ENCODE measurements around the gene RAB6B.

The RAB6B gene

DNA sequence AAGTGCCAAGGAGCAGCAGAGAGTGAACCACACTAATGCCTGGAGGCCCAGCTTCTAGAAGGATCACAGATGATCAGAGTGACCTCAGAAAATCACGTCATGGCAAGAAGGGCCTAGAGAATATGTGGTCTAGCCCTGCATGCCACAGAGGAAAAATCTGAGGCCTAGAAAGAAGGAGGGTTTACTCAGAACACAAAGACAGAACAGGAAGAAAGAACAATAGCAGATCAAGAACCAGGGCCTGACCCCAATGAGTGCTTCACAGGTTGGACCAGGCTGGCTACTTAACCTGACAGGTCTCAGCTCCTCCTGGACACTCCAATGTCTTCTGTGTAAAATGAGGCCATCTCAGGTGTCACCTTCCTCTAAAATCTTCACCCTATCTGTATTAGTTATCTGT is 14.2 kb downstream of the RAB6B start:
- no peak for DNase-seq (ENCODE audit: low read depth, low spot score)

DNA sequence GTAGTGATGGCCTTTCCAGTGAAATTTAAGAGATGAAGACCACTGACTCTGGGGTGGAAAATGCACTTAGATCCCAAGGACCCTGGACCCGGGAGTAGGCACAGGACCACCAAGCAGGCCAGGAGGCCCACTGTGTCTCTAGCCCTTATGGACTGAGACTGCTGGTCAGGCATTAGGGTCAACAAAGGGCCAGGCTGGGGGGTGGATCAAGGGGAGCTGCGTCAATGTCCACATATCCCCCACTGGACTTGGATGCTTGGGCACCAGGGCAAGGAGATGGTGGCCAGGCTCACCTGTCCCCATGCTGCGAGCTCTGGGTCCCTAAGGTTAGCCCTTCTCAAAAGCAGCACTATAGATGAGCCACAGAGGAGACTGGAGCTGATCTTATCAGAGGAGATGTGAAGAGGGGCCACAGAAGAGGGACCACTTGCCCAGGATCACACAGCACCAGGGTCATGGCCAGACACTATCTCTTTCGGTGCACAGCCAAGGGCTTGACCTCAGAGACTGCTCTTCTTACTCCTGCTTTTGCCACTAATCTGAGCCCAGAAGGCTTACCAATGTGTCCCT is 14.7 kb downstream of the RAB6B start:
- no peak for DNase-seq (ENCODE audit: low read depth, low spot score)

DNA sequence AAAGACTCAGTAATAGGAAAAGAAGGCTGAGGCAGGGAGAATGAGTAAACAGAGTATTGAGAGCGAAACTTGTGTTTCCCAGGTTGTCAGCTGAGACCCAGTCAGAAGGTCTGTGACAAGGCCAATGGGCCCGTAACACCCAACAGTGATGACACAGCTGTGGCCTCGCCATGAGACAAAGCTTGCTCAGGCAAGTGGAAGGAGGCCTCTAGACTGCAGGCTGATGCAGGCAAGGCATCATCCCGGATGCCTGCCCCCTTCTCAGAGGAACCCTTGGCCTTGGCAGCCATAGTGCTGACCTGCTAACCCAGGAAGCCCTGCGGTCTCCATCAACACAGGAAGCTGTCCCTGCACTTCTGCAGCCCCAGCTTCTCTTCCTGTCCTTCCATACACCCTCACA is 15.4 kb downstream of the RAB6B start:
- no peak for DNase-seq (ENCODE audit: low read depth, low spot score)

DNA sequence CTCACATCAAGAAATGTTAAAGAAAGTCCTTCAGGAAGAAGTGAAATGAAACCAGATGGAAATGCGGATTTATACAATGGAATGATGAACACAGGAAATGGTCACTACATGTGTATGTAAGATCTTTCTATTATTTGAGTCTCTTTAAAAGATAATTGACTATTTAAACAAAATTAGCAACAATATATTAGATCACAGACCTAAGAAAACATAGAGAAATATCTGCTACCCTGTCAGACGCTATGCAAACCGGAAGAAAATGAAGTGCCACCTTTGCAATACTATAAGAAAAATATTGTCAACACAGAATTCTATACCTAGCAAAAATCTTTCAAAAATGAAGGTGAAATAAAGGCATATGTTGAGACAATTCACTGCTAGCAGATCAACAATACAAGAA is 17.2 kb downstream of the RAB6B start:
- DNase-seq (ENCODE audit: low read depth, low spot score) = no peak

DNA sequence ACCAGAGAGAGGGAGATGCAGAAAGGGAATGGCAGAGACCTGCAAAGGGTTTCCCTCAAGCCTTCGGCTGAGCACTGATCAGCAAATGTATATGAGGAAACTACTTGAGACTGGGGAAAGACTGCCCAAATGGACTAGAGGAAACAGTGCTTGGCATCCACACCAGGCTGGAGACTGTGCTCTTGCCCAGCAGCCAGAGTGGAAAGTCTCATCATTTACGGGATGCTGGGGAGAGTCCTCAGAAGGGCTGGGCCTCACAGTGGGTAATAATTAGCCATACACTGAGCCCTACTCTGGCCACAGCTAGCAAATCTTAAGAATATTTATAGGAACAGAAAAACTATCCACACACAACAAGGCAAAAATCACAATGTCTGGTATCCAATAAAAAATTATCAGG is 18.5 kb downstream of the RAB6B start:
- DNase-seq (ENCODE audit: low read depth, low spot score) = no peak

DNA sequence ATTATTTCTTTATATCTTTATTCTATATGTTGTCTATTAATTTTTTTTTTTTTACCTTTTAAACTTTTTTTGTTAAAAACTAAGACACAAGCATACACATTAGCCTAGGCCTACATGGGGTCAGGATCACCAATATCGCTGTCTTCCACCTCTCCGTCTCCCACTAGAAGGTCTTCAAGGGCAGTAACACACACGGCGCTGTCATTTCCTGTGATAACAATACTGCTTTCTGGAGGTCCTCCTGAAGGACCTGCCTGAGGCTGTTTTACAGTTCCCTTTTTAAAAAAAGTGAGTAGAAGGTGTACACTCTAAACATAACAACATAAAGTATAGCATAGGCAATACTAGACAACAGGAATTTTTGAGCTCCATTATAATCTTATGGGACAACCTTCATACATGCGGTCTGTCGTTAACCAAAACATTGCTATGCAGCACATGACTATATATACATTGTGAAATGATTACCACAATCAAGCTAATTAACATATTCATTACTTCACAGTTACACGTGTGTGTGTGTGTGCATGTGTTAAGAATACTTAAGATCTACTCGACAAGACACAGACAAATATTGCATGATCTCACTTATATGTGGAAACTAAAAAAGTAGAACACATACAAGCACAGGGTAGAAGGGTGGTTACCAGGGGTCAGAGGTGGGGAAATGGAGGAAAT is 20.8 kb downstream of the RAB6B start:
- no peak for DNase-seq (ENCODE audit: low read depth, low spot score)

DNA sequence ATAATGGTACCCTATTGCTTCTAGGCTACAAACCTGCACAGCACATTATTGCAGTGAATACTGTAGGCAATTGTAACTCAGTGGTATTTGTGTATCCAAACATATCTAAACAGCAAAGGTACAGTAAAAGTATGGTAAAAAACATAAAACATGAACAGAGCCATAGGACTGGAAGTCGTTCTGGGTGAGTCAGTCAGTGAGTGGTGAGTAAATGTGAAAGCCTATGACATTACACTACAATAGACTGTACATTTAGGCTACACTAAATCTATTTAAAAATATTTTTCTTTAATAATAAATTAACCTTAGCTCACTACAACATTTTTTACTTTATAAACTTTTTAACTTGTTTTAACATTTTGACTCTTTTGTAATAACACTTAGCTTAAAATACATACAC is 21.3 kb downstream of the RAB6B start:
- no peak for DNase-seq (ENCODE audit: low read depth, low spot score)

DNA sequence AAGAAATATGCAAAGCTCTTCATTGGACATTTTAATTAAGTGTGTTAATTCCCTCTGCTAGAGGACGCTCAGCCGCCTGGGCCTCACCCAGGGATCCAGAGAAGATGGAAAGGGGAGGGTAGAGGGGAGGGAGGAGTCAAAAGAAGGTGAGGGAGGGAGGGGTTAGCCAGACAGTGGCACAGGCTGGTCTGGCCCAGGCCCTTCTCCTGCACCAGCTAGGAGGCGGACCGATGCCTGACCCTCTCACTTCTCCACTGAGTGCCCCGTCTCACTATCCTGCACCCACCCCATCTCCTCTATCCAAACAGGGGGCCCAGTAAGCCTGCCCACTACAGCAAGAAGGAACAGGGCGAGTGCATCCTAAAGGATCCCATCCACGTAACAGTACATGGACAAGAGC is 22.9 kb downstream of the RAB6B start:
- DNase-seq (ENCODE audit: low read depth, low spot score) = no peak

DNA sequence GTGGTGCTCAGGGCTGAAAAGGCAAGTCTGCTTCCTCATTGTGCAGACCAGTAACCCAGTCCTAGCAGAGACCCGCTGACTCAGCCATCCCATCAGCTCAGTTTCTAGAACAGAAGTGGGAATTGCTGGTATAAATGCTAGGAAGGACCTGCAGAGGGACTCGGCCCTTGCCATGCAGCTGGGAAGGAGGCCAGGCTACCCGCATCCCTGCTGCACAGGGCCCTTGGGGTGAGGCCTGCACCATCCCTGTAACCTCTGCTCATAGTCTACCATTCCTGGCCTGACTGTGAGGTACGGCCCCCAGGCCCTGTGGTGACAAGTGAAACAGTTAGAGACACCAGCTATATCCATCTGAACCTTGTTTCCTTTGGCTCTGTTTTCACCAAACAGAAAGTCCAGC is 23.5 kb downstream of the RAB6B start:
- DNase-seq (ENCODE audit: low read depth, low spot score) = no peak

DNA sequence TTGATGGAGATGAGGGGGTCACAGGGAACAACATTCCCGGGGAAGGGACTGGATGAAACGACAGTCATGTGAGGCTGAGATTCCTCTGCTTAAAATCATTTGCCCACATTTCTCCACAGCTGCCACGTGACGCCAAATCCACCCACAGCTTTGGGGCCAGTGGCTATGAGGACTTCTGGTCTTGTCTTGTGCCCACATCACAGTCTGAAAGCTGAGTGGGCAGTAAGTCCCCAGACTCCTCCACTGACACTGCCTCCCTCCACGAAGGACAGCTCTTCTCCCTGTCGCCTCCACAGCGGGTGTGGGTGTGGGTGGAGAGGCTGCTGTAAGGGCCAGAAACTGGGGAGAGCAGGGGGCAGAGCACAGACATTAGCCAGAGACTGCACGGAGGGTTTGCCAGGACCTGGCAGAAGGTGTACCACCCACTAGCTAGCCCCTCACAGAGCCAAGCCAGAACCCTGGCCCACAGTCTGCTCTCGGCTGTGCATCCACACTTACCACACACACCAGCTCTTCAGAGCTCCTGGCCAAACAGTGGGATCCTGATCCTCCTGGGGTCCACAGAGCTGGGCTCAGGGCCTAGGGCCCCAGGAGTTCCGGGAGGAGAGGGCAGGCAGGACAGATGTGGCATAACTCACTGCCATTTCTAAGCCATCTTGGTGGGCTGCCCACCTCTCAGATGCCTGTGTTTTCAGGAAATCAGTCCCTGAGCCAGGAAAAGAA is 24.2 kb downstream of the RAB6B start:
- DNase-seq (ENCODE audit: low read depth, low spot score) = no peak

DNA sequence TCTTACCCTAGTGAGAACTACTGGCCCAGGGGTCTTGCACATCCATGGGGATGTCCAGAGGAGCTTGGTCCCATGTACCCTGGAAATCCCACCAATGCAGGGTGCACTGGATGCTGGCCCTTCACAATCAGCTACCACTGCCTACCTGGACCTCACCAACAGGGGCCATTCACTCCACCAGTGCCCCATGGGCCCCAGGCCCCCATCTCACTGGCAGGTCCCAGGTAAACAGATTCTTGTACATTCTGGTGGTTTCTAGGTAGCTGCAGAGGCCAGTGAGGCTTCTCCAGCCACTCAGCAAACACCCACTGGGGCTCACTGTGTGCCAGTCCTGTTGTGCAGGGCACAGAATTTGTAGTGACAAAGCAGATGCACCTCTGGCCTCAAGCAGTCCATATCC is 24.9 kb downstream of the RAB6B start:
- DNase-seq (ENCODE audit: low read depth, low spot score) = no peak

DNA sequence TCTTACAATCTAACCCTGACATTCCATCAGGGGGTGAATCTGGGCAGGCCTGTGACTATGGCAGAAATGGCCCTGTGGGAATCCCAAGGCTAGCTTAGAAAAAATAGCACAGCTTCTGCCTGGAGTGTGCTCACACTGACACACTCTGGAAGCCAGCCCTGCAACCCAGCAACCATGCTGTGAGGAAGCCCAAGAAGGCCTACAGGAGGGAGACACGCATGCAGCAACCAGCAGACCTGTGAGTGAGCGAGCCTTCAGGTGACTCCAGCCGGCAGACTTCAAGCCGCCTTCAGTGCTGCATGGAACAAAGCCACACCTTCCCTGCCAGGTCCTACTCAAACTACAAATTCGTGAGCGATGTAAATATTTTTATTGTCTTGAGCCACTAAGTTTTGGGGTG is 26.1 kb downstream of the RAB6B start:
- DNase-seq (ENCODE audit: low read depth, low spot score) = no peak

DNA sequence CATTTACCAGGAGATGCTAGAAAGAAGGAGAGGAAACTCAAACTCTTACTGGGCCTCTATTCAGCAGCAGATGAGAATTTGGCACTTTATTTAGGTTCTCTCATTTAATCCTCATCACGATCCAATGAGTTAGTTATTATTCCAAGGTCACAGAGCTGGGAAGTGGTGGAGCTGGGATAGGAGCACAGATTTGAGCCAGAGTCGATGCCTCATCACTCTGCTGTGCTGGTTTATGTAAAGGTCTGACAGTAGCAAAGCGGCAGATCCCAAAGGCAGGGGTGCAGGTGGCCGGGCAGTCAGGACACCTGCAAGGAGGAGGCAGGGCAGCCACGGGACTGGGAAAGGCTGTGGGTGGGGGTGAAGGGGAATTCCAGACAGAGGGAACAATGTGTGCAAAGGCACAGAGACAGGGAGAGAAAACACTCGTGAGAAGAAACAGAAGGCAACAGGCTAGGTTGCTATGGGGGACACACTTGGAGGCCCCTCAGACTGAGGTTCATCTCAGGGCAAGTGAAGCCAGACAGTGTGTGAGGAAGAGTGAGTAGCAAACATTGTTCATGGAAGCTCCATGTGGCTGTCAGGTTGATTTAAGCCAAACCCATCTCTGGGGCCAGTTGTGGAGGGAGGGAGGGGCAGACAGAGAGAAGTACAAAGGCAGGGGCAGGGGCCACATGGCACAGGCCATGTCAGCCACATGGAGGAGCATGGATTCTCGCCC is 26.8 kb downstream of the RAB6B start:
- DNase-seq (ENCODE audit: low read depth, low spot score) = no peak

DNA sequence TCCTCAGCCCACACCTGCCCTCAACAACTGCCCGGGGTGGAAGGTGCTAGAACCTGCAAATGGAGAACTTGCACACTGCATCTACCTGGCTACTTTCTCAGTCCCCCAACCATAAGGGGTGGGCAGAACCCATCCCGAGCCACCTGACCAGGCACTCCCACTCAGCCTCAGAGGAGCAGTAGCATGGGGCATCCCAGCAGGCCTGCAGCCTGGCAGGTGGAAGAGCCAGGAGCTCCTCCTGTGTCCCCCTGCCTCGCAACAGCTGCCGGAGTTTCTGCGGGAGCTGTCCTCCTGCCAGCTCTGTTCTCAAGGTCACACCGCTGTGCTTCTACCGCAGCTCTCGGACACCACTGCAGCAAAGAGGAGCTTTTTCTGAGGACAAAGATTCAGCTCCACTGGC is 27.5 kb downstream of the RAB6B start:
- DNase-seq (ENCODE audit: low read depth, low spot score) = no peak

DNA sequence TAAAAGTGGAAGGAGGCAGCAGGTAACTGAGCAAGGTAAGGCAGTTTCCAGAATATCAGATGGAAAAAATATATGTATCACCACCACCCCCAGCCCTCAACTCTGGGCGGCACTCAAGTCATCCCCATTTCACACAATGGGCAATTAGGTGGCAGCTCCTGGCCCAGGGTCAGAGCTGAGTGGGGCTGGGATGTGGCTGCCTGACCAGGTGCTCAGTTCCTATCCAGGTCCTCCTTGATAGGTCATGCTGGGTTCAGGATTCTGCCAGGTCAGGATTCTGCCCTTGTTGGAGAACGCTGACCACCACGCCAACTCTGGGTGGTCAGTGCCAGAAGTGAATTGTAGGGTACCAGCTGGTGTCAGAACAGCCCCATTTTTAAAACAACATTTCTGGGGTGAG is 29.5 kb downstream of the RAB6B start:
- DNase-seq (ENCODE audit: low read depth, low spot score) = no peak

DNA sequence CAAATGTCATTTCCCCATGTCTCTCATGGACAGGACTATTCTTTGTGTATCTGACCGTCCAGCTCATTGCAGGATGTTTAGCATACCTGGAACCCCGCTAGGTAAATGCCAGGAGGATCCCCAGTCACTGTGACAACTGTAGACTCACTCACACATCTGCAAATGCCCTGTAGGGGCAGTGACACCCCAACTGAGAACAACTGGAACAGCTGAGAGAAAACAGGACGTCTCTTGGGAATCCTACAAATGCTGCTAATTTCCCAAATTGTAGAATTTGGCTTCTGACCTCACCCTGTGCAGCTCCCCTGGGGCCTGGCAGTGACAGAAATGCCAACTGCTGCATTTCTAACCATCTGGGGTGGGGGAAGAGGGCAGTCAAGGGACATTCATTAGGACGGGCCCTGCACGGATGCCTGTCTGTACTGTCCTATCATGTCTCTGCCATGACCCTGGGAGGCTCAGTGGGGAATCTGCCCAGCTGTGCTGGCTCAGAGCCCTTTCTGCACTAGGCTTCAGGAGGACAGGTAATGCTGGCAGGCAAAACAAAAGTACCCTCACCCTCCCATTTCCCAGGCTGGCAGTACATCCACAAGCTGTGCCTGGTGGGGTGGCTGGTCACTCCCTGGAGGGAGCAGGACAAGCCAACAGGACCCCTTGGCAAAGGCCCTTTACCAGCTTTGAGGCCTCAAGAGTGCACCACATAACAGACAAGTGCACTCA is 30.4 kb downstream of the RAB6B start:
- DNase-seq (ENCODE audit: low read depth, low spot score) = no peak

DNA sequence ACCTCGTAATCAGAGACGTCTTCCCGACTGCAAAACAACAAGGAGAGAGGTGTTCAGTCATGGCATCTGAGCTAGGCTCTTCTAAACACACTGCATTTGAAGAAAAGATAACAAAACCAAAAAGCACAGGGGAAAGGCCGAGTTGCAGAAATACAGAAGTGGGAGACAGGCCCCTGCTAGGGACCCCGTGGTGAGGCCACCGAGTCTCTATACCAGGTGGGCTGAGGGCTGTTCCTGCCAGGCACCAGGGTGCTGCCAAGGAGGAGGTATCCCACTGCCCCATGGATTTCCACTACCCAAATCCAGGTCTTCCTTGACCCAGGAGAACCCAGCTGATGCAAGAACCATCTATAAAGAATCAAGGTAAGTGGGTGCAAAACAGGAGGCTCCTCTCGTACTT is 31.1 kb downstream of the RAB6B start:
- no peak for DNase-seq (ENCODE audit: low read depth, low spot score)

DNA sequence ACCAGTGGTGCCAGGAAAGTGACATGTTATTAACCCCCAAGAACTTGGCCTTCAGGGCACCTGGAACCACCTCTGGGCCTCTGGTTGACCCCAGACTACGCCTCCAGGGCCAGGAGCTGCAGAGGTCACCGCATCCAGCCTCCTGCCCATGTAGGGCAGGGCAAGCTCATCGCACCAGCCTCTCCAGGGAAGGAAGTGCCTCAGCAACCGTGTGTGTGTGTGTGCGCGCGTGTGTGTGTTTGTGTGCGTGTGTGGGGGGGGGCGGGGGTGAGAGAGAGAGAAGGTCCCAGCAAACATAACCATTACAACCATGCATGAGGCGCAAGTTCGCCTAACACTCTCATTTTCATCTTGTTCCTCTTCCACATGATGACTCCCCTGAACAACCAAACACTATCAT is 31.8 kb downstream of the RAB6B start:
- no peak for DNase-seq (ENCODE audit: low read depth, low spot score)

DNA sequence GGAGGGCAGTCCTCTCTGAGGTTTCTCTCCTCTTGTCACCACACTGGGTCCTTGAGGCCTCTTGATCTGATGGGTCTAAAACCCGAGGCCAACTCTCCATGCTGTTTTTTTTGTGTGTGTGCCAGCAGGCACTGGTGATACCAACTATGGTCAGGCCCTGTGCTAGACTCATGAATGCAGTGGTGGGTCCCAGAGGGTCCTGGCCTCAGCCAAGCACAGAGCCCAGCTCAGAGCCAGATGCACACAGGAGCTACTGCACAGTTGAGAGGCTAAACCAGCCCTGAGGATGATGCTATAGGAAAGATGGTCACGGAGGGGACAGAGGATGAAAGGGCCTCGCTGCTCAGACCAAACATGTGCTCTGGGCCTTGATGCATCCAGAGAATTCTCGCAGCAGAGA is 33.5 kb downstream of the RAB6B start:
- no peak for DNase-seq (ENCODE audit: low read depth, low spot score)

DNA sequence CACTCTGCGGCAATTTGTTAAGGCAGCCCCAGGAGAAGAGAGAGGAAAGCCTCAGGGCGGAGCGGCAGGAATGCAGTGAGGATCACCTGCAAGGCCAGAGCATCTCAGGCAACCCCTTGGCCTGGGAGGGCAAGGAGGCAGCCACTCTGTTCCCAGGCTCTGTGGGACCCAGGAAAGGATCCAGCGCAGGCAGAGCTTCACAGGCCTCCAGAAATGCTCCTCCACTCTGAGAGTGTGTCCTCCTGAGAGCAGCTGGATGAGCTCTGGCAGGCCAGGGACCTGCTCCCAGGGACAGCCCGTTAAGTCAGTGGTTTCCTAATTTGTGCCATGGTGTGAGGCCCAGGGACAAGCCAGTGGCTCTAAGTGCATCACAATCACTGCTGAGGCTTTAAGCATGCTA is 35.2 kb downstream of the RAB6B start:
- DNase-seq (ENCODE audit: low read depth, low spot score) = no peak

DNA sequence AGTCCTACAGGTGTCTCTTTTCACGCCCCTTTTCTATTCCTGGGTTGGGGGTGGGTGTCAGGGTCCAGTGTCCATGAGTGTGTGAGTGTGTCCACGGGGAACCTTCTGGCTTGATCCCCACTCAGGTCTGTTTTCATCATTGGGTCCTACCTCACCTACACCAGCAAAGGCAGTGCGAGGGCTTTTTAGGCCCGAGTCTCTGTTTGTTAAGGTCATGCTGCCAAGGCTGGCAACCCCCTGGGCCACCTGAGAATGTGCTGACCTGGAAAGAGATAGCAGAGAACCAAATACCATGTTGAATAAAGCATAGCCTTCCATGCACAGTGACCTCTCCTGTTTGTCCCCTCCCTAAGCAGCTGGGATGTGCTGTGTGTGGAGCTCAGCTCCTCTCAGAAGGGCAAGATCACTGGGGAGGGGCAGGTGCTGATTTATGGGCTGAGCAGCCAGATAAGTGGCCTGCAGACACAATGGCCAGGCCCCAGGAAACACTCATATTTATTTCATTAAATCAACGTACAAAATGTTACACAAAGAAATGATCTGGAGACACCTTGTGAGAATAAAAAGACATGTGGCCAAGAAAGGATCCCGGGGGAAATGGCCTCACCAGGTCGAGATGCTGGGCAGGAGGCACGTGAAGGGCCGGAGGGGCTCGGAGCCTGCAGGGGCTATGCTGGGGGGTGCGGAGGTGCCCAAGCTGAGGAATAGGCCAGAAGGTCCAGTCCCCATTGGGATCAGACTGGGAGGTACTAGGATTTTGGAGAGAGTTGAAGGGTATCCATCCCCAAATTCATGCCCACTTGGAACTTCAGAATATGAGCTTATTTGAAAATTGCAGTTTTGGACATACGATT is 36.1 kb downstream of the RAB6B start:
- no peak for DNase-seq (ENCODE audit: low read depth, low spot score)

Measured in activated naive CD8-positive, alpha-beta T cell treated with anti-CD3 and anti-CD28 coated beads, Interleukin-2, amount 50 U/mL, for 16 hours (primary cell).